ENCODE results near the gene KIF21A. TPM values are rescaled to one million over a fixed set of nuclear protein-coding genes. Genes with fewer than 3 reads are reported as not detected.
"Not testable (repeated sequence)": the region's sequence is repeated elsewhere in the genome, so short reads cannot be mapped to it uniquely, and the experiment has no call there.

The KIF21A gene
- polyA plus RNA-seq, 1 experiment, result 1.4 TPM

GRCh38 chr12:39296496-39296895, 146.4 kb downstream of the KIF21A start:
- POLR2A ChIA-PET, result no interaction called here
- CTCF ChIA-PET, result no interaction called here
- Histone ChIP-seq H3K4me3 (ENCODE audit: low read depth, low read length) (no peak overlapping the region), H3K27me3 (ENCODE audit: control insufficient read depth, insufficient read depth, low read length) (no peaks in the 10 kb centered on the region), H3K9me3 (ENCODE audit: control insufficient read depth, insufficient read depth, low read length) (no peaks in the 10 kb centered on the region; the same call in 1 of the 2 replicates), H3K27ac (ENCODE audit: low read depth, low read length) (no peak overlapping the region)
- no peak for DNase-seq (ENCODE audit: low read depth, low spot score)
- TF ChIP-seq CTCF (IDR thresholded peaks at IDR 0.05; ENCODE audit: low read depth, low read length), result no peak

- DNase-seq (ENCODE audit: low read depth, low spot score); H3K27ac ChIP-seq (ENCODE audit: low read depth, low read length); POLR2A ChIA-PET; H3K4me3 ChIP-seq (ENCODE audit: low read depth, low read length); H3K9me3 ChIP-seq (ENCODE audit: control insufficient read depth, insufficient read depth, low read length); H3K27me3 ChIP-seq (ENCODE audit: control insufficient read depth, insufficient read depth, low read length): not testable (repeated sequence)
- CTCF ChIA-PET, result interaction anchor here (1.0 kb wide), 1 partner anchor 23 kb away, joined by 6 read pairs; no protein-coding TSS in a partner anchor
Observed at GRCh38 chr12:39295593-39295992, 147.3 kb downstream of the KIF21A start.

- H3K27me3 ChIP-seq (ENCODE audit: control insufficient read depth, insufficient read depth, low read length), result no peaks in the 10 kb centered on the region
- ChIA-PET CTCF (interaction anchor here (0.6 kb wide), 1 partner anchor 21 kb away, joined by 3 read pairs; no protein-coding TSS in a partner anchor), POLR2A (no interaction called here)
- no peak for TF ChIP-seq CTCF (IDR thresholded peaks at IDR 0.05; ENCODE audit: low read depth, low read length)
- H3K4me3 ChIP-seq (ENCODE audit: low read depth, low read length), result no peak overlapping the region
- no peaks in the 10 kb centered on the region; the same call in none of the 2 replicates for H3K9me3 ChIP-seq (ENCODE audit: control insufficient read depth, insufficient read depth, low read length)
- DNase-seq (ENCODE audit: low read depth, low spot score), result no peak
- H3K27ac ChIP-seq (ENCODE audit: low read depth, low read length), result no peak overlapping the region
Observed at GRCh38 chr12:39294715-39295114, 148.2 kb downstream of the KIF21A start.

GRCh38 chr12:39292125-39292630, 150.7 kb downstream of the KIF21A start:
- Histone ChIP-seq H3K27ac (ENCODE audit: low read depth, low read length) (no peak overlapping the region), H3K4me3 (ENCODE audit: low read depth, low read length) (no peak overlapping the region), H3K27me3 (ENCODE audit: control insufficient read depth, insufficient read depth, low read length) (no peaks in the 10 kb centered on the region), H3K9me3 (ENCODE audit: control insufficient read depth, insufficient read depth, low read length) (no peaks in the 10 kb centered on the region; the same call in none of the 2 replicates)
- CTCF ChIA-PET, result interaction anchor here (0.7 to 1.4 kb wide), 2 partner anchors 19 to 26 kb away, joined by 3 to 6 read pairs; no protein-coding TSS in a partner anchor
- DNase-seq (ENCODE audit: low read depth, low spot score), result no peak
- TF ChIP-seq CTCF (IDR thresholded peaks at IDR 0.05; ENCODE audit: low read depth, low read length), result no peak
- POLR2A ChIA-PET, result no interaction called here

GRCh38 chr12:39287817-39288216, 155.1 kb downstream of the KIF21A start:
- no peak for TF ChIP-seq CTCF (IDR thresholded peaks at IDR 0.05; ENCODE audit: low read depth, low read length)
- DNase-seq (ENCODE audit: low read depth, low spot score), result no peak
- no peaks in the 10 kb centered on the region; the same call in 1 of the 2 replicates for H3K9me3 ChIP-seq (ENCODE audit: control insufficient read depth, insufficient read depth, low read length)
- no peak overlapping the region for H3K27ac ChIP-seq (ENCODE audit: low read depth, low read length)
- CTCF ChIA-PET, result no interaction called here
- POLR2A ChIA-PET, result no interaction called here
- H3K27me3 ChIP-seq (ENCODE audit: control insufficient read depth, insufficient read depth, low read length), result no peaks in the 10 kb centered on the region
- no peak overlapping the region for H3K4me3 ChIP-seq (ENCODE audit: low read depth, low read length)
